C4-2B (cell line): ENCODE results near the gene C6orf141.
A peak's percentile ranks its signal among the peaks of the same experiment; 100 is the strongest.

Source experiments
- H3K27ac ChIP-seq: fragments of 450-650 bp; 2 replicates; pipeline ENCODE4 v1.5.1; 2017
- CTCF ChIP-seq: fragments of 450-650 bp; conservative IDR thresholded peaks from 2 replicates; pipeline ENCODE4 v1.5.1; 2017; ENCODE audit warnings: mild to moderate bottlenecking
- ZFX ChIP-seq: fragments of 450-650 bp; IDR thresholded peaks from 2 replicates; pipeline ENCODE4 v1.6.1; 2017

Gene C6orf141

GRCh38 chr6:49540614-49541013 lies 9.9 kb upstream of the C6orf141 start:
- TF ChIP-seq CTCF (no peak), ZFX (no peak)
- H3K27ac ChIP-seq, result peak overlapping the region; percentile 40

GRCh38 chr6:49541210-49541724 lies 9.2 kb upstream of the C6orf141 start:
- H3K27ac ChIP-seq, result no peak overlapping the region
- no peak for TF ChIP-seq CTCF
- no peak for TF ChIP-seq ZFX

DNA sequence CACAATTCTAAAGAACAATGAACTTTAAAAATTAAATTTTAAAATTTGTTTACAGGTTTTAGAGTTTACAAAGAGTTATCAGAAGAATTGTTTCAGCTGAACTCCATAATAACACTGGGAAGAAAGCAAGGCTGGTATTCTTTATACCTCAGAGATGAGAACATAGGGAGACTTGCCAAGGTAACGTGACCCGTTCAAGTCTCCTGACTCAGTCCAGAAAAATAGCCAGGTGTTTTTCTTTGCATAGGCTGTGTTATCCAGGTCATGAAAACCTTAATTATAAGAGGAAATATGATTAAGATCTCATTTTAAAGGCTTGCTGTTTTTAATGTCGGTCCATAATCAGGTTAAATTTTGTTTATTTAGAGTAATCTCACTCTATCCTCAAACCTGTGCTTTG lies 8.5 kb upstream of the C6orf141 start:
- TF ChIP-seq ZFX, result no peak
- TF ChIP-seq CTCF, result no peak
- H3K27ac ChIP-seq, result peak overlapping the region; percentile 80; the same call in 1 of the 2 replicates

- no peak overlapping the region; the same call in 1 of the 2 replicates for H3K27ac ChIP-seq
- no peak for TF ChIP-seq CTCF
- TF ChIP-seq ZFX, result no peak
These were observed 7.2 kb upstream of the C6orf141 start for GRCh38 chr6:49543087-49543858.

DNA sequence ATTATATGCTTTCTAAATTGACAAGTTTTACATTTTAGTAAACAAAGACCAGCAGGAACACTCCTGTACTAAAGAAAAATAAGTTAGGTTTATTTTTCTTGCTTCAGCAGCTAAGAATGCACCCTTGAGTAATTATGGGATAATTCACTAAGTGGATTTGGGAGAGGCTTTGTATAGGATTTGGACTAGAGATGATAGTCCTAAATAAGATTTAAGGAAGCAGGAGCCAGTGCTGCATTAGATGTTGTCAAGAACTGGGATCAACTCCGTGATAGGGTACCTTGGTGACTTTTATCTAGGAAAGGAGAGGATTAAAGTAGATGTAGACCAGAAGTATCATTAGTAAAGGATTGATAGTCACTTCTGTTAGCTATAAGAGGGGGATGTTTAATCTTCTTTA lies 4.1 kb upstream of the C6orf141 start:
- TF ChIP-seq ZFX (no peak), CTCF (no peak)
- no peak overlapping the region for H3K27ac ChIP-seq

- no peak for TF ChIP-seq CTCF
- no peak for TF ChIP-seq ZFX
- H3K27ac ChIP-seq, result no peak overlapping the region
These were observed 1.7 kb upstream of the C6orf141 start for GRCh38 chr6:49548613-49549304.
